Panc1 (cell line): ENCODE results near the gene MAP3K7. TPM values are rescaled to one million over a fixed set of nuclear protein-coding genes. Genes with fewer than 3 reads are reported as not detected.

ENCODE experiments used
- ATAC-seq: fragments of 200-7000 bp; cut with Tn5 transposase; 2 replicates; pipeline ENCODE4 v1.9.1; 2020; ENCODE audit warnings: mild to moderate bottlenecking, moderate library complexity
- BruUV-seq: library from RNA; stranded (reverse); fragments of 400-500 nt; replicated peaks from 2 replicates; lab custom pipeline; 2021; lab: Mats Ljungman, UMichigan
- CTCF ChIA-PET: fragments of 300-600 bp; sonication (Branson Sonifier 250); formaldehyde crosslinking; loops from one replicate; lab custom pipeline; 2022; ENCODE audit warnings: antibody characterized with exemption; lab: Charles Lee
- POLR2A ChIA-PET: fragments of 300-600 bp; sonication (Branson Sonifier 250); formaldehyde crosslinking; loops from one replicate; lab custom pipeline; 2022; ENCODE audit warnings: antibody characterized with exemption; lab: Charles Lee
- DNase-seq: peaks from one replicate; pipeline ENCODE4 v3.0.0-alpha.2; 2010; ENCODE audit warnings: low read depth, low spot score
- H3K27ac ChIP-seq: 2 replicates; pipeline ENCODE4 v1.5.1; 2011; ENCODE audit warnings: mild to moderate bottlenecking, low read length, inconsistent platforms
- H3K27me3 ChIP-seq: fragments of 200-500 bp; sonication (Bioruptor generic); 2 replicates; pipeline ENCODE4 v1.6.0; 2014; ENCODE audit warnings: low read length, inconsistent platforms; ENCODE audit not compliant: control insufficient read depth, insufficient read depth
- H3K36me3 ChIP-seq: fragments of 200-500 bp; sonication (Bioruptor generic); 2 replicates; pipeline ENCODE4 v1.5.1; 2014; ENCODE audit warnings: inconsistent platforms, mild to moderate bottlenecking, low read length, moderate library complexity; ENCODE audit not compliant: control insufficient read depth, insufficient read depth
- H3K4me1 ChIP-seq: 2 replicates; pipeline ENCODE4 v1.5.1; 2011; ENCODE audit warnings: inconsistent platforms, mild to moderate bottlenecking, low read length, moderate library complexity; ENCODE audit not compliant: control insufficient read depth, insufficient read depth
- H3K4me3 ChIP-seq, 2 experiments: 2 replicates each; pipeline ENCODE4 v1.5.1; 2011 to 2012; ENCODE audit warnings: low read depth in 2 of 2, low read length in 2 of 2, mild to moderate bottlenecking in 2 of 2, inconsistent platforms in 1 of 2, moderate library complexity in 1 of 2
- H3K9me3 ChIP-seq: fragments of 200-500 bp; sonication (Bioruptor generic); 2 replicates; pipeline ENCODE4 v1.5.1; 2014; ENCODE audit warnings: low read depth, mild to moderate bottlenecking, inconsistent platforms, low read length, moderate library complexity; ENCODE audit not compliant: control insufficient read depth, insufficient read depth
- POLR2AphosphoS5 ChIP-seq: IDR thresholded peaks from 2 replicates; pipeline ENCODE4 v1.6.1; 2012; ENCODE audit warnings: mild to moderate bottlenecking, low read depth, low read length, moderate library complexity
- SIN3A ChIP-seq: IDR thresholded peaks from 2 replicates; pipeline ENCODE4 v1.6.1; 2012; ENCODE audit warnings: low read depth, mild to moderate bottlenecking, low read length, moderate library complexity, borderline replicate concordance; ENCODE audit not compliant: insufficient read depth
- TCF7L2 ChIP-seq: IDR thresholded peaks from 2 replicates; pipeline ENCODE4 v1.6.1; 2011; ENCODE audit warnings: mild to moderate bottlenecking, low read depth, low read length, inconsistent platforms
- in situ Hi-C: cut with HindIII; loops from 2 replicates; pipeline ENCODE4 v1.10.0; 2016; ENCODE audit warnings: low sequenced_read_pairs, low pct_unique_long_range_greater_than_20kb
- intact Hi-C: fragments of 100-400 bp; cut with micrococcal nuclease; formaldehyde crosslinking; loops from one replicate; pipeline ENCODE4 v1.10.0; 2022; ENCODE audit not compliant: unreplicated experiment
- total RNA-seq: library from RNA; stranded (reverse); gene quantifications from one replicate; pipeline ENCODE4 v1.2.1, GENCODE V29; 2021; ENCODE audit not compliant: unreplicated experiment
- TF ChIP-seq, protein P1 (sequence below): fragments of 450-650 bp; IDR thresholded peaks from 2 replicates; pipeline ENCODE4 v1.5.1; 2017; ENCODE audit warnings: mild to moderate bottlenecking
- TF ChIP-seq, protein P2 (sequence below), 2 experiments: IDR thresholded peaks; 2 replicates each; pipeline ENCODE4 v1.6.1; 2011 to 2012; ENCODE audit warnings: low read depth in 2 of 2, control low read depth in 1 of 2, low read length in 1 of 2, mild to moderate bottlenecking in 1 of 2, moderate library complexity in 1 of 2; ENCODE audit not compliant: insufficient read depth in 1 of 2

The MAP3K7 gene
- total RNA-seq, 1 experiment from 2014 or later, result 33.1 TPM

DNA sequence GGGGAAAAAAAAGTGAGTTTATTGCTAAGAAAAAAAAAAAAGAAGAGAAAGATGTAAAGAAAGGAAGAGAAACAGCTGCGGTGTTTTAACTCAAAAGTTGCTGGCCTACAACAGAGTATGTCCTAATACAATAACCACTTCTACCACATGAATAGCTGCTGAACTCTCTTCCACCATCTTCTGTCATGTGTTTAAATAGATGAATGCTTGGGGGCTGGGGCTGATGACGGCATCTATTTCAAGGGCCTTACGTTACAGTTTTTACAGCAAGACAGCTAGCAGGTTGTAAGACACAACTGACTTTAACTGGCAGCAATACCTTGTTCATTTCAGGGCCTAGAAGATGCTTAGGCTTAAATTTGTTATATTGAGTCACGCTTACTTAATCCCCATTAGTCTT, 50.4 kb downstream of the MAP3K7 start:
- intact Hi-C loops, result no loop called here
- CTCF ChIA-PET, result no interaction called here
- H3K36me3 ChIP-seq, result peaks cover 7% of the 10 kb centered on the region
- POLR2A ChIA-PET, result no interaction called here
- no TSS peak for BruUV-seq
- H3K4me3 ChIP-seq, result no peak overlapping the region
- TF ChIP-seq, protein P1, sequence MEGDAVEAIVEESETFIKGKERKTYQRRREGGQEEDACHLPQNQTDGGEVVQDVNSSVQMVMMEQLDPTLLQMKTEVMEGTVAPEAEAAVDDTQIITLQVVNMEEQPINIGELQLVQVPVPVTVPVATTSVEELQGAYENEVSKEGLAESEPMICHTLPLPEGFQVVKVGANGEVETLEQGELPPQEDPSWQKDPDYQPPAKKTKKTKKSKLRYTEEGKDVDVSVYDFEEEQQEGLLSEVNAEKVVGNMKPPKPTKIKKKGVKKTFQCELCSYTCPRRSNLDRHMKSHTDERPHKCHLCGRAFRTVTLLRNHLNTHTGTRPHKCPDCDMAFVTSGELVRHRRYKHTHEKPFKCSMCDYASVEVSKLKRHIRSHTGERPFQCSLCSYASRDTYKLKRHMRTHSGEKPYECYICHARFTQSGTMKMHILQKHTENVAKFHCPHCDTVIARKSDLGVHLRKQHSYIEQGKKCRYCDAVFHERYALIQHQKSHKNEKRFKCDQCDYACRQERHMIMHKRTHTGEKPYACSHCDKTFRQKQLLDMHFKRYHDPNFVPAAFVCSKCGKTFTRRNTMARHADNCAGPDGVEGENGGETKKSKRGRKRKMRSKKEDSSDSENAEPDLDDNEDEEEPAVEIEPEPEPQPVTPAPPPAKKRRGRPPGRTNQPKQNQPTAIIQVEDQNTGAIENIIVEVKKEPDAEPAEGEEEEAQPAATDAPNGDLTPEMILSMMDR, result no peak
- no peak for TF ChIP-seq POLR2AphosphoS5
- DNase-seq (no peak), ATAC-seq (no peak)
- H3K9me3 ChIP-seq, result no peaks in the 10 kb centered on the region
- no peaks in the 10 kb centered on the region for H3K4me1 ChIP-seq
- no peak overlapping the region for H3K27ac ChIP-seq
- in situ Hi-C loops, result no loop called here
- no peaks in the 10 kb centered on the region for H3K27me3 ChIP-seq

DNA sequence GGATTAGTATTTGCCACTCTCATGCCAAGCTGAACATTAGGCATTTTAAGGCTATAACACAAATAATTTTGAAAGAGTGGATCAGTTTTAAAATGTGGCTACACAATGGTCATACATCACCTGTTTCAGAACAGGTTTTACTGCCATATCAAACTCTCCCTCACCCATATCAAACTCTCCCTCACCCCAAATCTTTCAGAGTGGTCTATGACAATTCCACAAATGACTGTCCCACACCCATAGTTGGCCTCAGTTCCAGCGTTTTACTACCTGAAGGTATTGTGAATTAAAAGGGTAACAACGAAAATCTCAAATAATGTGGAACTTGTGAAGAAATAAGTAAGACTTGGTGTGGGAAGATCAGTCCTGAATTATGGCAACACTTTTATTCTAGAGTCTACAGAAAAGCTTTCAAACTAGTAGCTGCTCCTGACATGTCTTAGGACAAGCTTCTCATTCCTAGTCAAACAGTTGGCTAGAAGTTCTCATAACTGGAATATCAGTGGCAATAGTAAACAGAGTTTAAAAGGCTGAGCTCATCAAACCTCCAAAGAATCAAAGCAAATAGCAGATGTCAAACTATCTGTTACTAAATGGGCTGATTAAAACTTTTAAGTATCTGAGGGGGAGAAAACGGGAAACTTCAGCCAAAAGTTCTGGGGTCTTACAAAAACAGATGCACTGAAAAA, 52.4 kb downstream of the MAP3K7 start:
- Histone ChIP-seq H3K4me1 (no peaks in the 10 kb centered on the region), H3K9me3 (no peaks in the 10 kb centered on the region), H3K27me3 (no peaks in the 10 kb centered on the region), H3K36me3 (peaks cover 5% of the 10 kb centered on the region), H3K4me3 (no peak overlapping the region), H3K27ac (no peak overlapping the region)
- intact Hi-C loops, result no loop called here
- TF ChIP-seq POLR2AphosphoS5 (no peak), TCF7L2 (no peak), SIN3A (no peak)
- TF ChIP-seq, protein P1, result no peak
- TF ChIP-seq, protein P2, sequence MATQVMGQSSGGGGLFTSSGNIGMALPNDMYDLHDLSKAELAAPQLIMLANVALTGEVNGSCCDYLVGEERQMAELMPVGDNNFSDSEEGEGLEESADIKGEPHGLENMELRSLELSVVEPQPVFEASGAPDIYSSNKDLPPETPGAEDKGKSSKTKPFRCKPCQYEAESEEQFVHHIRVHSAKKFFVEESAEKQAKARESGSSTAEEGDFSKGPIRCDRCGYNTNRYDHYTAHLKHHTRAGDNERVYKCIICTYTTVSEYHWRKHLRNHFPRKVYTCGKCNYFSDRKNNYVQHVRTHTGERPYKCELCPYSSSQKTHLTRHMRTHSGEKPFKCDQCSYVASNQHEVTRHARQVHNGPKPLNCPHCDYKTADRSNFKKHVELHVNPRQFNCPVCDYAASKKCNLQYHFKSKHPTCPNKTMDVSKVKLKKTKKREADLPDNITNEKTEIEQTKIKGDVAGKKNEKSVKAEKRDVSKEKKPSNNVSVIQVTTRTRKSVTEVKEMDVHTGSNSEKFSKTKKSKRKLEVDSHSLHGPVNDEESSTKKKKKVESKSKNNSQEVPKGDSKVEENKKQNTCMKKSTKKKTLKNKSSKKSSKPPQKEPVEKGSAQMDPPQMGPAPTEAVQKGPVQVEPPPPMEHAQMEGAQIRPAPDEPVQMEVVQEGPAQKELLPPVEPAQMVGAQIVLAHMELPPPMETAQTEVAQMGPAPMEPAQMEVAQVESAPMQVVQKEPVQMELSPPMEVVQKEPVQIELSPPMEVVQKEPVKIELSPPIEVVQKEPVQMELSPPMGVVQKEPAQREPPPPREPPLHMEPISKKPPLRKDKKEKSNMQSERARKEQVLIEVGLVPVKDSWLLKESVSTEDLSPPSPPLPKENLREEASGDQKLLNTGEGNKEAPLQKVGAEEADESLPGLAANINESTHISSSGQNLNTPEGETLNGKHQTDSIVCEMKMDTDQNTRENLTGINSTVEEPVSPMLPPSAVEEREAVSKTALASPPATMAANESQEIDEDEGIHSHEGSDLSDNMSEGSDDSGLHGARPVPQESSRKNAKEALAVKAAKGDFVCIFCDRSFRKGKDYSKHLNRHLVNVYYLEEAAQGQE (IDR thresholded peaks at IDR 0.05; ENCODE audit: insufficient read depth in 1 of 2, low read depth in 2 of 2, low read length in 1 of 2), result no peak
- POLR2A ChIA-PET, result no interaction called here
- no TSS peak for BruUV-seq
- DNase-seq (no peak), ATAC-seq (no peak)
- CTCF ChIA-PET, result no interaction called here
- in situ Hi-C loops, result no loop called here
